SJCRH30 (cell line): ENCODE data around the gene ALOX15. TPM values are rescaled to one million over a fixed set of nuclear protein-coding genes. Genes with fewer than 3 reads are reported as not detected.
"Not testable (repeated sequence)": the region's sequence is repeated elsewhere in the genome, so short reads cannot be mapped to it uniquely, and the experiment has no call there.

Experiments used
- DNase-seq, 2 experiments: peaks; one replicate each; pipeline ENCODE4 v3.0.0-alpha.2; 2015 to 2020
- H3K27ac ChIP-seq: fragments of 250-450 bp; sonication (Bioruptor Pico); 2 replicates; pipeline ENCODE4 v1.5.1; 2020; ENCODE audit warnings: mild to moderate bottlenecking, moderate library complexity
- H3K27me3 ChIP-seq: fragments of 250-450 bp; sonication (Bioruptor Pico); 2 replicates; pipeline ENCODE4 v1.5.1; 2020; ENCODE audit warnings: mild to moderate bottlenecking, moderate library complexity
- H3K36me3 ChIP-seq: fragments of 250-450 bp; sonication (Bioruptor Pico); 2 replicates; pipeline ENCODE4 v1.5.1; 2020; ENCODE audit warnings: mild to moderate bottlenecking, moderate library complexity
- H3K4me1 ChIP-seq: fragments of 250-450 bp; sonication (Bioruptor Pico); 2 replicates; pipeline ENCODE4 v1.5.1; 2020; ENCODE audit warnings: mild to moderate bottlenecking, moderate library complexity
- H3K4me3 ChIP-seq: fragments of 250-450 bp; sonication (Bioruptor Pico); 2 replicates; pipeline ENCODE4 v1.5.1; 2020; ENCODE audit warnings: mild to moderate bottlenecking, moderate library complexity
- H3K9me3 ChIP-seq: fragments of 250-450 bp; sonication (Bioruptor Pico); replicated peaks from 2 replicates; pipeline ENCODE4 v1.5.1; 2020; ENCODE audit warnings: mild to moderate bottlenecking, moderate library complexity
- total RNA-seq: library from RNA; depleted of rRNA; stranded (reverse); fragments of >200 nt; shearing (Covaris generic); gene quantifications from 2 replicates; pipeline ENCODE4 v1.2.3, GENCODE V29; 2014

The ALOX15 gene
- total RNA-seq, 1 experiment from 2014 or later, result 3.0 TPM

DNA sequence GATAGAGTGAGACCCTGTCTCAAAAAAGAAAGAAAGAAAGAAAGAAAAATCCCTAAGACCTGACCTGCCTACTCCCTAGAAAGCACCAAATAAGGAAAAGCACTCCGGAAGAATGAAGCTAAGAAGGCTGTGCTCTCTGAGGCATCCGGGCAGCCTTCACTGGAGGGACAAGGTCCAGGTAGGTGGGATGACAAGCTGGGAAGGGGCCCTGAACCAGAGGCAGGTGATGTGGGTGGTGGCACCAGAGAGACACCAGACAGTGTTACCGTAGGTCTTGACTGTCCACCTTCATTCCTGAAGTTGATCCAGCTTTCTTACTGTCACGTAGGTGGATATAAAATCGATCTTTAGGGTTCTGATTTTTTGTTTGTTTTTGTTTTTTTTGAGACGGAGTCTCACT, 30.8 kb downstream of the ALOX15 start:
- no peak overlapping the region for H3K27ac ChIP-seq
- H3K4me1 ChIP-seq, result 0 out of 2 replicates have a peak, but pooled peaks cover 3% of the 10 kb centered on the region
- H3K9me3 ChIP-seq, result no peaks in the 10 kb centered on the region
- DNase-seq, result no peak
- no peaks in the 10 kb centered on the region for H3K36me3 ChIP-seq
- no peaks in the 10 kb centered on the region for H3K27me3 ChIP-seq
- H3K4me3 ChIP-seq, result no peak overlapping the region

- Histone ChIP-seq H3K27ac (no peak overlapping the region), H3K36me3 (no peaks in the 10 kb centered on the region), H3K9me3 (no peaks in the 10 kb centered on the region), H3K4me3 (no peak overlapping the region), H3K4me1 (0 out of 2 replicates have a peak, but pooled peaks cover 3% of the 10 kb centered on the region), H3K27me3 (no peaks in the 10 kb centered on the region)
- no peak for DNase-seq
Observed at GRCh38 chr17:4610162-4610561, 31.3 kb downstream of the ALOX15 start.

GRCh38 chr17:4609761-4610160, 31.7 kb downstream of the ALOX15 start:
- Histone ChIP-seq H3K27me3 (no peaks in the 10 kb centered on the region), H3K4me3 (no peak overlapping the region), H3K9me3 (no peaks in the 10 kb centered on the region), H3K4me1 (0 out of 2 replicates have a peak, but pooled peaks cover 3% of the 10 kb centered on the region), H3K36me3 (no peaks in the 10 kb centered on the region), H3K27ac (no peak overlapping the region)
- no peak for DNase-seq

GRCh38 chr17:4607773-4608187, 33.7 kb downstream of the ALOX15 start:
- DNase-seq, result no peak
- Histone ChIP-seq H3K27me3 (no peaks in the 10 kb centered on the region), H3K9me3 (no peaks in the 10 kb centered on the region), H3K36me3 (no peaks in the 10 kb centered on the region), H3K4me1 (0 out of 2 replicates have a peak, but pooled peaks cover 3% of the 10 kb centered on the region), H3K27ac (no peak overlapping the region), H3K4me3 (no peak overlapping the region)

- no peak for DNase-seq
- H3K4me3 ChIP-seq, result no peak overlapping the region
- H3K27me3 ChIP-seq, result no peaks in the 10 kb centered on the region
- H3K4me1 ChIP-seq, result 0 out of 2 replicates have a peak, but pooled peaks cover 3% of the 10 kb centered on the region
- H3K36me3 ChIP-seq, result no peaks in the 10 kb centered on the region
- H3K27ac ChIP-seq, result no peak overlapping the region
- H3K9me3 ChIP-seq, result no peaks in the 10 kb centered on the region
Observed at GRCh38 chr17:4607261-4607741, 34.2 kb downstream of the ALOX15 start.

DNA sequence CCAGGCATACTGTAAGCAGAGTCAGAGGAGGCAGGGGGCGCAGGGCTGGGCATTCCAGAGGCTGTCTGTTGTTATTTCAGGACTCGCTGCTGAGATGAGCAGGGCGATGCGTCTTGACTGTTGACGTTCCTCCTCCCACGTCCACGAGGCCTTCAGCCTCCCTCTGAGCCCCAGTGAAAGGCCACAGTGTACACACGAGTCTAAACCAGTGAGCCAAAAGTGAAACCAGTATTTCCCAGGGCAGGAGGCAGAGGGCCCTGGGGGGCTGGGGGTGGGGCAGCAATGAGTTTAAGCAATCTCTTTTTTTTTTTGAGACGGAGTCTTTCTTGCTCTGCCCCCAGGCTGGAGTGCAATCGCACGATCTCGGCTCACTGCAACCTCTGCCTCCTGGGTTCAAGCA, 35.7 kb downstream of the ALOX15 start:
- H3K4me1 ChIP-seq, result 0 out of 2 replicates have a peak, but pooled peaks cover 3% of the 10 kb centered on the region
- no peaks in the 10 kb centered on the region for H3K36me3 ChIP-seq
- no peak for DNase-seq
- H3K9me3 ChIP-seq, result no peaks in the 10 kb centered on the region
- H3K4me3 ChIP-seq, result no peak overlapping the region
- H3K27me3 ChIP-seq, result no peaks in the 10 kb centered on the region
- no peak overlapping the region for H3K27ac ChIP-seq

- not testable (repeated sequence) for H3K9me3 ChIP-seq, DNase-seq, H3K27me3 ChIP-seq, H3K36me3 ChIP-seq, H3K27ac ChIP-seq, H3K4me3 ChIP-seq
- H3K4me1 ChIP-seq, result peaks cover 10% of the 10 kb centered on the region; the same call in 1 of the 2 replicates
Observed at GRCh38 chr17:4604736-4605135, 36.7 kb downstream of the ALOX15 start.

DNA sequence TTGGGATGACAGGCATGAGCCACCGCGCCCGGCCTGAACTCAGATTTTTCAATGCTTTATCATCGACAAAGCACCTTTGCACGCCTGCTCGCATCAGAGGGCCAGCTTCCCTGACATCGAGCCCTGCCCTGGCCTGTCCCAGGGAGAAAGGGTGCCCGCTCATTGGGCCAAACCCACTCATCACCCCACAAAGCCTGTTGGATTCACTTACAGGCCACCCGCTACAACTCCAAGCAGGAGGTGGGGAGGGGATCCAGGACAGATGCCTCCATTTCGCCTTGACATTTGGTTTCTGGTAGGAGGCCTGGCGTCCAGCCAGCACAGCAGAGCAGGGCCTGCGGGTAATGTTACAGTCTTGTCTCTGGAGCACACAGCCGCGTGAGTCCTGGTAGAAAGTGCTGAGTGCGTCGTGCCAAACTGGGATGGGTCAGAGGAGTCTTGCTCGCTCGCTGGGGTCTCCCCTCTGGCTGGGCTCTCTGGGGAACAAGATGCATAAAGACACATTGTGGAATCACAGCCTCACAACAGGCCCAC, 37.3 kb downstream of the ALOX15 start:
- no peaks in the 10 kb centered on the region for H3K36me3 ChIP-seq
- H3K27ac ChIP-seq, result no peak overlapping the region
- H3K9me3 ChIP-seq, result no peaks in the 10 kb centered on the region
- peak; percentile 81 to 89 for DNase-seq
- no peak overlapping the region for H3K4me3 ChIP-seq
- H3K4me1 ChIP-seq, result peaks cover 13% of the 10 kb centered on the region; the same call in 1 of the 2 replicates
- H3K27me3 ChIP-seq, result no peaks in the 10 kb centered on the region

- Histone ChIP-seq H3K9me3 (no peaks in the 10 kb centered on the region), H3K4me3 (no peak overlapping the region), H3K4me1 (peaks cover 10% of the 10 kb centered on the region; the same call in 1 of the 2 replicates), H3K27me3 (no peaks in the 10 kb centered on the region), H3K27ac (no peak overlapping the region), H3K36me3 (no peaks in the 10 kb centered on the region)
- no peak for DNase-seq
Observed at GRCh38 chr17:4602041-4602440, 39.4 kb downstream of the ALOX15 start.

- Histone ChIP-seq H3K27ac (no peak overlapping the region), H3K36me3 (no peaks in the 10 kb centered on the region)
- DNase-seq, result no peak
Observed at GRCh38 chr17:4601326-4601725, 40.2 kb downstream of the ALOX15 start.

GRCh38 chr17:4600563-4600962, 40.9 kb downstream of the ALOX15 start:
- H3K4me1 ChIP-seq, result peaks cover 10% of the 10 kb centered on the region; the same call in 1 of the 2 replicates
- no peaks in the 10 kb centered on the region for H3K9me3 ChIP-seq
- H3K27me3 ChIP-seq, result no peaks in the 10 kb centered on the region
- no peaks in the 10 kb centered on the region for H3K36me3 ChIP-seq
- no peak overlapping the region for H3K4me3 ChIP-seq
- DNase-seq, result peak; percentile 31 to 56
- H3K27ac ChIP-seq, result no peak overlapping the region

More at GRCh38 chr17:4601326-4601725, 40.2 kb downstream of the ALOX15 start:
- no peaks in the 10 kb centered on the region for H3K27me3 ChIP-seq
- peaks cover 10% of the 10 kb centered on the region; the same call in 1 of the 2 replicates for H3K4me1 ChIP-seq
- H3K9me3 ChIP-seq, result no peaks in the 10 kb centered on the region
- no peak overlapping the region for H3K4me3 ChIP-seq

- H3K4me1 ChIP-seq, result peaks cover 10% of the 10 kb centered on the region; the same call in 1 of the 2 replicates
- H3K9me3 ChIP-seq, result no peaks in the 10 kb centered on the region
- no peak overlapping the region for H3K4me3 ChIP-seq
- H3K36me3 ChIP-seq, result no peaks in the 10 kb centered on the region
- no peak overlapping the region for H3K27ac ChIP-seq
- no peaks in the 10 kb centered on the region for H3K27me3 ChIP-seq
- DNase-seq, result peak; percentile 18 to 45
Observed at GRCh38 chr17:4599505-4600281, 41.8 kb downstream of the ALOX15 start.

- Histone ChIP-seq H3K4me3 (no peak overlapping the region), H3K36me3 (no peaks in the 10 kb centered on the region), H3K4me1 (peaks cover 10% of the 10 kb centered on the region; the same call in 1 of the 2 replicates), H3K27ac (no peak overlapping the region), H3K27me3 (no peaks in the 10 kb centered on the region), H3K9me3 (no peaks in the 10 kb centered on the region)
- no peak for DNase-seq
Observed at GRCh38 chr17:4598776-4599504, 42.5 kb downstream of the ALOX15 start.

DNA sequence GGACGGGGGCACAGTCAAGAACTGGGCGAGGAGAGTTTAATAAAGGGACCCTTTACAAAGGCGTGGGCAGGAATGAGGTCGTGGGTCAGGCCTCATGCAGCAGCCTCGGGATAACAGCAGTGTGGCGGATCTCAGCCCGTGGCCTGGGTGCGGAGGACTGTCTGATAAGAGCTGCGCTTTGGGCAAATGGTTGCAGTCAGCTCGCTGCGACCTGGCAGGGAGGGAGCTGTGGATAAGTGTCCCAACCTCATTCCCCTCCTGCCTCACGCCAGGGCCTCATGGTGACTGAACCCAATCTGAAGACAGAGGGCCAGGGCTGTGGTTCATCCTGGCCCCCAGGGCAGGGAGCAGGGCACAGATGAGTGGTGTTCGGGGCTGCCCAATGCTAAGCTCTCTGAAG, 43.5 kb downstream of the ALOX15 start:
- H3K36me3 ChIP-seq, result no peaks in the 10 kb centered on the region
- no peak overlapping the region for H3K4me3 ChIP-seq
- H3K4me1 ChIP-seq, result peaks cover 10% of the 10 kb centered on the region; the same call in 1 of the 2 replicates
- H3K9me3 ChIP-seq, result no peaks in the 10 kb centered on the region
- DNase-seq, result no peak
- H3K27me3 ChIP-seq, result no peaks in the 10 kb centered on the region
- no peak overlapping the region for H3K27ac ChIP-seq
